HepG2 (cell line): ENCODE data around the gene PRKD2. TPM values are rescaled to one million over a fixed set of nuclear protein-coding genes. Genes with fewer than 3 reads are reported as not detected.

Source experiments
- ATF7-NPFF ChIP-seq: sonication (generic); formaldehyde crosslinking; IDR thresholded peaks from 2 replicates; pipeline ENCODE4 v1.8.1; 2023; ENCODE audit warnings: mild to moderate bottlenecking, low read depth, missing genetic modification reagents, moderate library complexity
- ELF4 ChIP-seq: sonication (generic); formaldehyde crosslinking; IDR thresholded peaks from 2 replicates; pipeline ENCODE4 v1.5.0; 2020; ENCODE audit warnings: missing genetic modification reagents, mild to moderate bottlenecking, moderate library complexity, borderline replicate concordance
- HNRNPLL ChIP-seq: fragments of 200-400 bp; formaldehyde crosslinking; IDR thresholded peaks from 2 replicates; pipeline ENCODE4 v1.6.1; 2017; ENCODE audit warnings: mild to moderate bottlenecking, low read depth, low read length; ENCODE audit not compliant: poor library complexity, severe bottlenecking
- LBX2 ChIP-seq: sonication (generic); formaldehyde crosslinking; IDR thresholded peaks from 2 replicates; pipeline ENCODE4 v1.5.0; 2020; ENCODE audit warnings: missing genetic modification reagents, mild to moderate bottlenecking, borderline replicate concordance
- NFATC3 ChIP-seq: sonication (generic); formaldehyde crosslinking; IDR thresholded peaks from 2 replicates; pipeline ENCODE4 v1.5.1; 2020; ENCODE audit warnings: mild to moderate bottlenecking, missing genetic modification reagents
- NFYB ChIP-seq: sonication (generic); formaldehyde crosslinking; IDR thresholded peaks from 2 replicates; pipeline ENCODE4 v1.4.0; 2020; ENCODE audit warnings: missing genetic modification reagents
- PAX8 ChIP-seq: sonication (generic); formaldehyde crosslinking; IDR thresholded peaks from 2 replicates; pipeline ENCODE4 v1.8.0; 2022; ENCODE audit warnings: mild to moderate bottlenecking, missing genetic modification reagents, borderline replicate concordance
- PLRG1 ChIP-seq: fragments of 450-650 bp; conservative IDR thresholded peaks from 2 replicates; pipeline ENCODE4 v1.6.1; 2016
- POGK ChIP-seq: sonication (generic); formaldehyde crosslinking; conservative IDR thresholded peaks from 2 replicates; pipeline ENCODE4 v1.8.0; 2022; ENCODE audit warnings: mild to moderate bottlenecking, moderate library complexity, missing genetic modification reagents
- SNAPC4 ChIP-seq: sonication (generic); formaldehyde crosslinking; IDR thresholded peaks from 2 replicates; pipeline ENCODE4 v1.4.0; 2020; ENCODE audit warnings: mild to moderate bottlenecking, missing genetic modification reagents
- SP2 ChIP-seq: sonication (generic); formaldehyde crosslinking; IDR thresholded peaks from 2 replicates; pipeline ENCODE4 v1.5.1; 2020; ENCODE audit warnings: mild to moderate bottlenecking, missing genetic modification reagents
- SSRP1 ChIP-seq: IDR thresholded peaks from 2 replicates; pipeline ENCODE4 v1.6.1; 2016; ENCODE audit warnings: control low read depth
- TBX3 ChIP-seq: fragments of 450-650 bp; IDR thresholded peaks from 2 replicates; pipeline ENCODE4 v1.6.1; 2017; ENCODE audit warnings: antibody characterized with exemption, mild to moderate bottlenecking, inconsistent platforms, borderline replicate concordance
- ZEB1 ChIP-seq: IDR thresholded peaks from 2 replicates; pipeline ENCODE4 v1.6.1; 2012; ENCODE audit warnings: mild to moderate bottlenecking, low read depth, inconsistent platforms; ENCODE audit not compliant: insufficient replicate concordance
- ZNF276 ChIP-seq: sonication (generic); formaldehyde crosslinking; IDR thresholded peaks from 2 replicates; pipeline ENCODE4 v1.4.0; 2020; ENCODE audit warnings: mild to moderate bottlenecking, low read depth, missing genetic modification reagents
- ZNF607 ChIP-seq: sonication (generic); formaldehyde crosslinking; IDR thresholded peaks from 2 replicates; pipeline ENCODE4 v1.5.1; 2020; ENCODE audit warnings: missing genetic modification reagents, mild to moderate bottlenecking, borderline replicate concordance
- ZNF800 ChIP-seq: sonication (generic); formaldehyde crosslinking; IDR thresholded peaks from 2 replicates; pipeline ENCODE4 v1.4.0; 2020; ENCODE audit warnings: missing genetic modification reagents
- ZNF879 ChIP-seq: sonication (generic); formaldehyde crosslinking; IDR thresholded peaks from 2 replicates; pipeline ENCODE4 v1.8.1; 2023; ENCODE audit warnings: missing genetic modification reagents
- polyA plus RNA-seq, 8 experiments: library from polyadenylated mRNA; depleted of rRNA in 3 of 8; stranded (reverse) in 7 of 8; unstranded in 1 of 8; fragments of >200 nt; fragmentation: Illumina TruSeq in 4 of 8; extraction: Trizol in 4 of 8; gene quantifications; 2 replicates each; pipeline versions ENCODE4 v1.2.1 to v1.2.3, GENCODE V29; 2011 to 2016; ENCODE audit warnings: low read depth in 4 of 8, missing spikeins in 1 of 8, mixed read lengths in 1 of 8; ENCODE audit not compliant: insufficient read depth in 1 of 8
- total RNA-seq, 5 experiments: library from RNA; depleted of rRNA; stranded (reverse); fragments of >200 nt; fragmentation: Illumina TruSeq; extraction: Trizol; gene quantifications; 2 replicates each; pipeline ENCODE4 v1.2.3, GENCODE V29; 2016; ENCODE audit warnings: low read depth in 1 of 5

PRKD2 gene
- total and polyA plus RNA-seq, 2 of the 13 experiments (the other 11 are each of a cell fraction or from before 2014, with no cell fraction given): 6.7 to 7.3 TPM

- TF ChIP-seq ZNF800 (CRISPR knock-in tag) (no peak), ZNF607 (no peak), NFYB (CRISPR knock-in tag) (peak; percentile 81), LBX2 (no peak), HNRNPLL (peak; percentile 66), SSRP1 (CRISPR knock-in tag) (no peak), ZNF276 (CRISPR knock-in tag) (no peak), POGK (no peak), ZEB1 (no peak), SP2 (CRISPR knock-in tag) (peak; percentile 90), ELF4 (CRISPR knock-in tag) (no peak), SNAPC4 (no peak), ATF7-NPFF (no peak), PAX8 (no peak), PLRG1 (no peak), ZNF879 (CRISPR knock-in tag) (no peak), TBX3 (no peak), NFATC3 (no peak)
These were observed 55.7 kb downstream of the PRKD2 start, which contains the start of gene DACT3 (continued) for GRCh38 chr19:46661020-46661731.
